HFF-Myc (cell line): ENCODE measurements around the gene TMEM47.

ENCODE experiments used
- DNase-seq: peaks from one replicate; pipeline ENCODE4 v3.0.0-alpha.2; 2011; ENCODE audit warnings: low read depth; ENCODE audit errors: extremely low read depth
- H3K4me3 ChIP-seq: replicated peaks from 2 replicates; pipeline ENCODE4 v1.5.1; 2011; ENCODE audit warnings: low read depth, mild to moderate bottlenecking, control low read depth, low read length
- CTCF ChIP-seq: IDR thresholded peaks from 2 replicates; pipeline ENCODE4 v1.5.1; 2012; ENCODE audit warnings: mild to moderate bottlenecking, low read depth, low read length, control low read depth; ENCODE audit errors: missing control alignments

TMEM47 gene

GRCh38 chrX:34586936-34587335 lies 70.1 kb downstream of the TMEM47 start:
- no peak for TF ChIP-seq CTCF
- H3K4me3 ChIP-seq: no peak overlapping the region
- no peak for DNase-seq

- H3K4me3 ChIP-seq: no peak overlapping the region
- no peak for TF ChIP-seq CTCF
- no peak for DNase-seq
These were observed 70.7 kb downstream of the TMEM47 start for GRCh38 chrX:34586346-34586911.

- TF ChIP-seq CTCF: no peak
- no peak overlapping the region for H3K4me3 ChIP-seq
- DNase-seq: no peak
These were observed 71.5 kb downstream of the TMEM47 start for GRCh38 chrX:34585561-34585960.

- no peak for DNase-seq
- no peak for TF ChIP-seq CTCF
- no peak overlapping the region for H3K4me3 ChIP-seq
These were observed 72.3 kb downstream of the TMEM47 start for GRCh38 chrX:34584781-34585180.

- no peak overlapping the region for H3K4me3 ChIP-seq
- no peak for DNase-seq
- TF ChIP-seq CTCF: no peak
These were observed 77.0 kb downstream of the TMEM47 start for GRCh38 chrX:34580069-34580468.

- no peak for DNase-seq
- no peak overlapping the region for H3K4me3 ChIP-seq
- TF ChIP-seq CTCF: no peak
These were observed 78.8 kb downstream of the TMEM47 start for GRCh38 chrX:34578237-34578636.
